HEK293 (cell line): Measurements from ENCODE around the gene TRIM36.
A peak's percentile ranks its signal among the peaks of the same experiment; 100 is the strongest.

Source experiments
- BCL11A ChIP-seq: fragments of 450-650 bp; formaldehyde crosslinking; IDR thresholded peaks from 2 replicates; pipeline ENCODE4 v1.5.1; 2016; ENCODE audit warnings: low read depth, missing biosample characterization, missing genetic modification characterization
- CTCF ChIP-seq: fragments of 450-650 bp; formaldehyde crosslinking; IDR thresholded peaks from 2 replicates; pipeline ENCODE4 v1.5.1; 2016; ENCODE audit warnings: missing biosample characterization, missing genetic modification characterization
- MYNN ChIP-seq: fragments of 450-650 bp; formaldehyde crosslinking; IDR thresholded peaks from 2 replicates; pipeline ENCODE4 v1.5.1; 2016; ENCODE audit warnings: missing biosample characterization, missing genetic modification characterization, borderline replicate concordance
- REST ChIP-seq: fragments of 450-650 bp; formaldehyde crosslinking; IDR thresholded peaks from 2 replicates; pipeline ENCODE4 v1.5.1; 2016; ENCODE audit warnings: missing biosample characterization, missing genetic modification characterization
- ZBTB11 ChIP-seq: fragments of 450-650 bp; formaldehyde crosslinking; conservative IDR thresholded peaks from 2 replicates; pipeline ENCODE4 v1.5.1; 2016; ENCODE audit warnings: low read depth, missing biosample characterization, missing genetic modification characterization
- ZNF121 ChIP-seq: fragments of 450-650 bp; formaldehyde crosslinking; IDR thresholded peaks from 2 replicates; pipeline ENCODE4 v1.5.1; 2016; ENCODE audit warnings: missing biosample characterization, missing genetic modification characterization
- ZNF366 ChIP-seq: fragments of 450-650 bp; formaldehyde crosslinking; conservative IDR thresholded peaks from 2 replicates; pipeline ENCODE4 v1.5.1; 2016; ENCODE audit warnings: missing biosample characterization, missing genetic modification characterization

GRCh38 chr5:115180165-115180709 lies 10.5 kb upstream of the TRIM36 start:
- TF ChIP-seq CTCF (no peak), BCL11A (tag by site-specific recombination) (no peak), ZNF121 (tag by site-specific recombination) (no peak), MYNN (tag by site-specific recombination) (no peak), REST (tag by site-specific recombination) (no peak), ZNF366 (tag by site-specific recombination) (no peak), ZBTB11 (peak; percentile 48)
